HG03060 (cell line): ENCODE results near the gene PHYKPL.
"Not testable (repeated sequence)": the region's sequence is repeated elsewhere in the genome, so short reads cannot be mapped to it uniquely, and the experiment has no call there.

ENCODE experiments used
- ATAC-seq: cut with Tn5 transposase; IDR thresholded peaks from one replicate; pipeline ENCODE4 v1.9.1; 2021; ENCODE audit warnings: low read depth, moderate number of reproducible peaks; ENCODE audit not compliant: unreplicated experiment

Gene PHYKPL

DNA sequence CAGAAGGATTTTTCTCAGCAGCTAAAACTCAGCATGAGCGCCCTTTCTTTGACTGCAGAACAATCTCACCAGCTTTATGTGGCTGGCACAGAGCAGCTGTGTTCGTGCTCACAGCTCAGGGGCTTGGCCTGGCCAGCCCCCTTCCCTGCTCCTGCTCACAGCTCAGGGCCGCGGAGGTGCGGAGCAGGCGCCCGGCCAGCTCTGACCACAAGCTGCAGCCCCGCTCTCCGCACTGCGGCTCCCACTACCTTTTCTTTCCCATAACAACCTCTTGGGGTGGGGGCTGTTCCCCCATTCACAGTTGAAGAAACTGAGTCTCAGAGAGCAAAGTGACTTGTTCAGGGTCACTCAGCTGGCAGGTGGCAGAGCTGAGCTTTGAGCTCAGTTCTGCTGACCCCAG lies 34.0 kb upstream of the PHYKPL start:
- ATAC-seq, result no peak

DNA sequence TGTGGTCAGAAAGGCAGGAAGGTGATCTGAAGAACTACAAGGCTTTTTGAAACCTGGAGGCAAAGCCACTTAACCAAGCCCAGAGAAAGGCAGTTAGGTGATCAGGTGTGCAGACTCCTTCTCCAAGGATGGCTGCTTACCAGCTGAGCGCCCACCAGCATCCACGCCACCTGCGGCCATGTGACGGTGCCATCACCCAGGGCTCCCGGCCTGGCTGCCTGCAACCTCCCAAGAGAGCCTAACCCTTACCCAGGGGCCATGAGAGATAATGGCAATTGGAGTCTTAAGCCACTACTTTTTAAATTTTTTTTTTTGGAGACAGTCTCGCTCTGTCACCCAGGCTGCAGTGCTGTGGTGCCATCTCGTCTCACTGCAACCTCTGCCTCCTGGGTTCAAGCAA lies 33.1 kb upstream of the PHYKPL start:
- ATAC-seq, result no peak

- no peak for ATAC-seq
Measured at GRCh38 chr5:178264044-178264443, 31.4 kb upstream of the PHYKPL start.

- ATAC-seq, result no peak
Measured at GRCh38 chr5:178261666-178262600, 29.3 kb upstream of the PHYKPL start.

- ATAC-seq, result no peak
Measured at GRCh38 chr5:178259623-178260536, 27.3 kb upstream of the PHYKPL start.

DNA sequence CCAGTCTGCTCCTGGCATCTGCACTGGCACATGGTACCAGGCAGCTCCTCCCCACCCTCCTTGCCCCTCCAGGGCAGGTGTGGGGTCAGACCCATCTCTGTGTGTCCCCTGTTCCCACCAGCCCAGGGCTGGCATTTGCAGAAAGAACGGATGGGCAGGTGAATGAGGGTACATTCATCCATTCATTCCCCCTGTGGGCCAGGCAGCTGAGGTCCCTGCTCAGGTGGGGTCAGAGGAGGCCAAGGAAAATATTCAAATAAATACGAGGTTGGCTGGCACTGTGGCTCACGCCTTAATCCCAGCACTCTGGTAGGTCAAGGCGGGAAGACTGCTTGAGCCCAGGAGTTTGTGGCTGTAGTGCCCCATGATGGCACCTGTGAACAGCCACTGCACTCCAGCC lies 25.0 kb upstream of the PHYKPL start:
- no peak for ATAC-seq

- ATAC-seq, result no peak
Measured at GRCh38 chr5:178256746-178257145, 24.1 kb upstream of the PHYKPL start.

DNA sequence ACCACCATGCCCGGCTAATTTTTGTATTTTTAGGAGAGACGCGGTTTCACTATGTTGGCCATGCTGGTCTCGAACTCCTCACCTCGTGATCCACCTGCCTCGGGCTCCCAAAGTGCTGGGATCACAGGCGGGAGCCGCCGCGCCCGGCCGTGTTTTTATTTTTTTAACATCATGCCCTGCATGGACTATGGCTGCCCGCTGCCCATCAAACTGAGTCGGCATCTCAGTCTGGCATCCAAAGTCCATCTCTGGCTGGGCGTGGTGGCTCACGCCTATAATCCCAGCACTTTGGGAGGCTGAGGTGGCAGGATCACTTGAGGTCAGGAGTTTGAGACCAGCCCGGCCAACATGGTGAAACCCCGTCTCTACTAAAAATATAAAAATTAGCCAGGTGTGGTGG lies 21.0 kb upstream of the PHYKPL start:
- not testable (repeated sequence) for ATAC-seq

GRCh38 chr5:178252258-178252657 lies 19.7 kb upstream of the PHYKPL start:
- ATAC-seq, result no peak

DNA sequence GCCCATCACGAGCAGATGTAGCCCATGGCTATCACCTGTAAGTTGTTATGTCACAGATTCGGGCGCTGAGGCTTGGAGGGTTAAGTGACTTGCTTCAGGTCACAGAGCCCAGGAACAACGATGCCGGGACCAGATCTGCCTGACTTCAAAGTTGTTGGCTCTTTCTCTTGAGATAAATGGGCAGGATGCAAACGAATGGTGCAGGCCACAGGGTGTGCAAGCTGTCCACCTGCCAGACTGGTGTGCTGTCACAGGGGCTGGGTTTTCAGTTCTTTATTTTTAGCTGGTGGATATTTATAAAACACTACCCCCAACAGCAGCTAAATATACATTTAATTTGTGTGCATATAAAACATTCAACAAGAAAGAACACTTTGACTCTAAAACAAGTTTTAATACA lies 17.7 kb upstream of the PHYKPL start:
- no peak for ATAC-seq

DNA sequence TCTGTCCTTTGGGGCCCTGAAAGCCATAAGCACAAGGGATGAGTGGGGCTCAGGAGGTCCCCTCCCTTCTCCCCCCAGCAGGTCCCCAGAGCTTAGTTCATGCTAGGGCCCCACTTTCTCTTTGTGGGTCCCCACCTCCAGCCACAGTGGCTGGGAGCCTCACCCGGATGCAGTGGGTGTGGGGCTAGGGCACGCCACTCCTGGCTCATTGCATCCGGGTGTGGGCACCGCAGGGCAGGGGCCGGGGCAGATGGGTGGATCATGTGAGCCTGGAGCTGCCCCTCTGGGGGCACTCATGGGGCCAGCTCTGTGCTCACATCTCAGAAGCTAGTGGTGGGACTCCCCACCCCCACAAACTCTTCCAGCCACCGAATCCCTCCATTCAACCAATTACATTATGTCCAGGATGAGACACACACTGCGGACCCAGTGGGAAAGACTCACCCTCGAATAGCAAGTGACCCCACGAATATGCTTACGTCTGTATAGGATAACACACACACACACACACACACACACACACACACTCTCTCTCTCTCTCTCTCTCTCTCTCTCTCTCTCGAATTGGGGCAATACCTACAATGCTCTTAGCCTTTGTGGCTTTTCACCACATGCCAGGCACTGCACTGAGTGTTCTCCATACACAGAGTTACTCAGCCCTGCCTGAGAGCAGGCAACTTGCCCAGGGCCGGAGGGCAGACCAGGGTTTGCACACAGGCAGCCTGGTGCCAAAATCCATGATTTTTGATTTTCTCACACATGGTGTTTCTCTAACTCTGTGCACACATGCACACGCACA lies 16.8 kb upstream of the PHYKPL start:
- no peak for ATAC-seq

GRCh38 chr5:178248750-178249149 lies 16.1 kb upstream of the PHYKPL start:
- ATAC-seq, result no peak

- no peak for ATAC-seq
Measured at GRCh38 chr5:178247481-178248456, 15.2 kb upstream of the PHYKPL start.

DNA sequence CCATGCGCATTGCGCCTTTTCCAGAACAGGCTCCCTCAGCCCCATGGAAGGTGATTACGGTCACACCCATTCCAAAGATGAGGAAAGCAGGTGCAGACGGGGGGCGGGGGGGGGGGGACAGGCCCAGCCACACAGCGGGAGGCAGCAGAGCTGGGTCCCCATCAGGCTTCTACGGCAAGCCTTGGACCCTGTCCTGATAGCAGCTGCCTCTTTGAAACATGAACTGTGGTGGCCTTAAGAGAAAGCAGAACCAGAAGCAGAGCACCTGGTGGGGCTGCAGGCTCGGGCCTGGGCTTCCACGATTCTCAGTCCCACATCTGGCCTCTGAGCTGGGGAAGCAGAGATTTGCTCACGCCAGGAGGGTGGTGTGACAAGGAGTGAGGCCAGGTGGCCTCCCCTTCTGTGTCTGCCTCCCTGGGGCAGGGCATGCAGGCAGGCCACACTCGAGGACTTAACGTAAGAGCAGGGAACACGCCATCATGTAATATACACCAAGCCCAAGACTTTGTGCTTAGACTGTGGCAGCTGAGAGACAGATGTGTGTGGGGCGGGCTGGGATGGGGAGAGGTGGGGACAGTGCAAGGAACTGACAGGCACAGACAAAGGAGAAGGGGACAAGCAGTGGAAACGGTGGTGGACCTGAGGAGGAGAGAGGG lies 14.2 kb upstream of the PHYKPL start:
- no peak for ATAC-seq

GRCh38 chr5:178245389-178245788 lies 12.8 kb upstream of the PHYKPL start:
- no peak for ATAC-seq

GRCh38 chr5:178244576-178244975 lies 12.0 kb upstream of the PHYKPL start:
- no peak for ATAC-seq

GRCh38 chr5:178242416-178242815 lies 9.8 kb upstream of the PHYKPL start:
- no peak for ATAC-seq

DNA sequence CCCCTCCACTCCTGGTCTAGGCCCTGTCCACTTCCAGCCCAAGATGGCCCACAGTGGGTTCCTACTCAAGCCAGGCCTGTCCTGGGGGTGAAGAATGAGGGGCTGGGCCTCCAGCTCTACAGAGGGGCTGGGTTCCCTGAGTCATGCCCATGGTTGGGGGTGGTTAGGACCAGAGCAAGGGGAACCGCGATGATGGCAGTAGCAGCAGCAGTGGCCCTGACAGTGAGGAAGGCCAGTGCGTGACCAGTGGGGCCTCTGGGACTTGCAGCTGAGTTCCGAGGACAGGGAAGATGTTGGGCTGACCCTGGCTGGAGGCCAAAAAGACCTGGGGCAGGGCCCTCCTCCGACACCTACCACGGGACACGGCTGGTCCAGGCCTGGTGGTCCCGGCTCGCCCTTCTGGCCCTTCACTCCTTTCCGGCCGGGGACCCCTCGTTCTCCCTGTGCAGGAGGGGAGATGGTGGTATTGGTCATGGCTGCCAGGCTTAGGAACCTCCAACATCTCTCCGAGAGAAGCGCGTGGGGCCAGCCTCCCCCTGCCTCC lies 9.2 kb upstream of the PHYKPL start:
- no peak for ATAC-seq

DNA sequence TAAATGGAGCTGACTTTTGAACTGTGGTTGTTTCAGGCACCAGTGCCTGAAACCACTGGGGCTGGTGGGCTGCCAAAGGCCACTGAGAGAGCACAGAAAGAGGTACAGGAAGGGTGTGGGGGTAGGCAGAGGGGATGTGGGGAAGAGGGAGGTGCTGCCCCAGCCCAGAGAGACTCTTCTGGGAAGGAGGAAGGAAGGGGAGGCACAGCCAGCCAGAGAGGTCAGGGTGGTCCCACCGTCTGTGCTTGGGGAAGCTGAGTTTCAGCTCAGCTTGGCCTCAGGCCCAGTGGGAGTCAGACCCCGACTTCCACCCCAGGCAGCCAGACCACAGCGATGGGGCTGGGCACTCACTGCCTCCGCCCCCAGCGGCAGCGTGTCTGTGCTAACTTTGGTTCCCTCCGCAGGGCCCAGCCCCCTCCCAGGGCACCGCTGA lies 8.6 kb upstream of the PHYKPL start:
- no peak for ATAC-seq
